Measurements from ENCODE around the gene PDE4B. TPM values are rescaled to one million over a fixed set of nuclear protein-coding genes. Genes with fewer than 3 reads are reported as not detected.

PDE4B gene
- total RNA-seq, 1 donor from 2014 or later, result 29.0 TPM

DNA sequence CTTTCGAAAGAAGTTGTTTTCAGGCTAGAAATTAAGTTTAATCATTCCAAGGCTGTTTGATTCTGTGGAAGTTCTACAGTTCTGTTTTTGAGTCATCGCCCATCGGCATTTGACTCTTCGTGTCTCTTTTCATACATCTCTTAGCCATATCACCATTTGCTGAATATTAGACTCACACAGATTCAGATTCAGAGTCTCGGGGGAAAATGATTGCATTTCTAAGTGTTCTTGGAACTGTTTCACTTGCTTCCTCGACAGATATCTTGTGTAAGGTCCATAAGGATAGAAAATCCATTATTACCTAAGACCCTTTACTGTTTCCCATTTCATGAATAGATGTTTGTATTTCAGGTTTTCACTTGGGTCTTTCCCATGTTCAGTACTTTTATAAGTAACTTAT lies 504.3 kb downstream of the PDE4B start:
- Histone ChIP-seq H3K4me1 (peaks cover 31% of the 10 kb centered on the region), H3K9me3 (no peaks in the 10 kb centered on the region), H3K27ac (no peak overlapping the region), H3K27me3 (no peaks in the 10 kb centered on the region), H3K36me3 (no peaks in the 10 kb centered on the region), H3K4me3 (no peak overlapping the region)
- TF ChIP-seq, protein P1, sequence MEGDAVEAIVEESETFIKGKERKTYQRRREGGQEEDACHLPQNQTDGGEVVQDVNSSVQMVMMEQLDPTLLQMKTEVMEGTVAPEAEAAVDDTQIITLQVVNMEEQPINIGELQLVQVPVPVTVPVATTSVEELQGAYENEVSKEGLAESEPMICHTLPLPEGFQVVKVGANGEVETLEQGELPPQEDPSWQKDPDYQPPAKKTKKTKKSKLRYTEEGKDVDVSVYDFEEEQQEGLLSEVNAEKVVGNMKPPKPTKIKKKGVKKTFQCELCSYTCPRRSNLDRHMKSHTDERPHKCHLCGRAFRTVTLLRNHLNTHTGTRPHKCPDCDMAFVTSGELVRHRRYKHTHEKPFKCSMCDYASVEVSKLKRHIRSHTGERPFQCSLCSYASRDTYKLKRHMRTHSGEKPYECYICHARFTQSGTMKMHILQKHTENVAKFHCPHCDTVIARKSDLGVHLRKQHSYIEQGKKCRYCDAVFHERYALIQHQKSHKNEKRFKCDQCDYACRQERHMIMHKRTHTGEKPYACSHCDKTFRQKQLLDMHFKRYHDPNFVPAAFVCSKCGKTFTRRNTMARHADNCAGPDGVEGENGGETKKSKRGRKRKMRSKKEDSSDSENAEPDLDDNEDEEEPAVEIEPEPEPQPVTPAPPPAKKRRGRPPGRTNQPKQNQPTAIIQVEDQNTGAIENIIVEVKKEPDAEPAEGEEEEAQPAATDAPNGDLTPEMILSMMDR (IDR thresholded peaks at IDR 0.05), result no peak
- TF ChIP-seq POLR2AphosphoS5 (IDR thresholded peaks at IDR 0.05; ENCODE audit: insufficient read depth in 1 of 2, low read depth in 1 of 2), result no peak
- TF ChIP-seq POLR2A (IDR thresholded peaks at IDR 0.05), result no peak
- intact Hi-C loops (cut with DNase I), result no loop called here
- DNase-seq (ENCODE audit: extremely low spot score in 2 of 2), result no peak

DNA sequence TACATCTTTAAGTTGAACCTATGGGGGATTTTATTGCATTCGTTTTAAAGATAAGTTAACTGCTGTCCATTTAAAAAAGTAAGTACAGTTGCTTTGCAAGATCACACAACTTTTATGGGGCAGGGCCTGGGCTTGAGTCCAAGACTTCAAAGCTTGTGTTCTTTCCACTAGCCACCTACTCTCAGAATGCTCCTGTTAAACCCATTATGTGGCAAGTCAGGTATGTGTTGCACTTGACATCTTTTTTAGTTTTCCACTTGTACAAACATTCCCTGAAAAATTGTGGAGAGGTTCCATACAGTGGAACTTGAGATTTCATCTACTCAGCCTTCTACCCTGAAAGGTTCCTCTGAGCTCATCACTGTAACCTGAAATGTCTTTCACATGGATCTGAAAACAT lies 505.8 kb downstream of the PDE4B start:
- Histone ChIP-seq H3K4me1 (peaks cover 37% of the 10 kb centered on the region), H3K27me3 (no peaks in the 10 kb centered on the region), H3K27ac (no peak overlapping the region), H3K36me3 (no peaks in the 10 kb centered on the region), H3K9me3 (no peaks in the 10 kb centered on the region), H3K4me3 (no peak overlapping the region)
- DNase-seq (ENCODE audit: extremely low spot score in 2 of 2), result no peak
- TF ChIP-seq, protein P1 (IDR thresholded peaks at IDR 0.05), result no peak
- no peak for TF ChIP-seq POLR2AphosphoS5 (IDR thresholded peaks at IDR 0.05; ENCODE audit: insufficient read depth in 1 of 2, low read depth in 1 of 2)
- no peak for TF ChIP-seq POLR2A (IDR thresholded peaks at IDR 0.05)
- intact Hi-C loops (cut with DNase I), result no loop called here

DNA sequence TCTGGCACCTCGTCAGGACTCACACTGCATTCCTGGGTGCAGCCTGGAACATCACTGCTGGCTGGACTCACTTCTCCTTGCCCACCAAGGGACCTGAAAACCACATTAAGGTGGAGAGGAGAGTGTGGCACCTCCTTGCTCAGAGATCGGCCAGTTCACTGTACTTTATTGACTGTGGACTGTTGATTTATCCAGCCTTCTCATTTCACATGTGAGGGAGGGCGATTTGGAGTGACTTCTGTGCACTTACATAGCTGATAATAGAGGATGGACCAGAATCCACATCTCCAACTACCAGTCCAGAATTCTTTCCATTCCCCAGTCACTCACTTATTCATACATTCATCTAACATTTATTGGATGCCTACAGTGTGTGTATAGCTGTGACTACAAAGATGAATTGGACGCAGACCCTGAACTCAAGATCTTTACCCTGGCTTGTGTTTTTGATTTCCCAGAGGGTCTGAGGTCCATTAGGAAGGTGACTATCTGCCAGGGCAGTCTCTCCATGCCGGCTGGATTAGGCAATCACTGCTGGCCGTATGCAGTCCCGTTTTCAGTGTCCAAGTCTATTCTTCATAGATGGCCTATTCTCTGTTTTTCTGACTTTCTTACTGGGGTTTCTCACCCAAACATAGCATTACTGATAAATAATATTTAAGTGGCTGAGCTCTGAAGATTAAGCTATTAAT lies 507.7 kb downstream of the PDE4B start:
- Histone ChIP-seq H3K27me3 (no peaks in the 10 kb centered on the region), H3K27ac (peak overlapping the region; percentile 56), H3K4me1 (peaks cover 21% of the 10 kb centered on the region), H3K36me3 (no peaks in the 10 kb centered on the region), H3K9me3 (no peaks in the 10 kb centered on the region), H3K4me3 (no peak overlapping the region)
- no peak for TF ChIP-seq POLR2A (IDR thresholded peaks at IDR 0.05)
- no peak for TF ChIP-seq POLR2AphosphoS5 (IDR thresholded peaks at IDR 0.05; ENCODE audit: insufficient read depth in 1 of 2, low read depth in 1 of 2)
- TF ChIP-seq, protein P1 (IDR thresholded peaks at IDR 0.05), result no peak
- intact Hi-C loops (cut with DNase I), result no loop called here
- DNase-seq (ENCODE audit: extremely low spot score in 2 of 2), result no peak

DNA sequence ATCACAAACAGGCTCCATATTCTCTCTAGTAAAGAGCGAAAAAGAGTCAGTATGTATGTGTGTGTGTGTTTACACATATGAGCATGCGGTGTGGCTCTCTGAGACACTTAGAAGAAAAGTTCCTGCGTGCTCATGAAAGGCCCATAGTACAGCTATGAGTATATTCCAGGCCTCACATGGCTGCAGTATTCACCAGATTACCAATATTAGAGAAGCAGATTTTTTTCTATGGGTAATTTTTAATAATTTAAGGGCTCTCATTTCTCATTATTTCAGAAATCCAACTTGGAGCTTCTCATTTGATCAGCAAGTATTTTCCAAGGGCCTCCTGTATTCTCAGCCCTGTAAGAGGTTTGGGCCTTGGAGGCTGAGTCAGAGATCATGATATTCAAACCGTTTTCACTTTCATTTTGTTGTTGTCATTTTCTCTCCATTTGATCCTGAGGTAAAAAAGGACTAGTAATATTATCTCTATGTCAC lies 508.3 kb downstream of the PDE4B start:
- intact Hi-C loops (cut with DNase I), result no loop called here
- Histone ChIP-seq H3K4me1 (peaks cover 20% of the 10 kb centered on the region), H3K27me3 (no peaks in the 10 kb centered on the region), H3K4me3 (no peak overlapping the region), H3K9me3 (no peaks in the 10 kb centered on the region), H3K36me3 (no peaks in the 10 kb centered on the region), H3K27ac (peak overlapping the region; percentile 56)
- DNase-seq (ENCODE audit: extremely low spot score in 2 of 2), result no peak
- no peak for TF ChIP-seq POLR2AphosphoS5 (IDR thresholded peaks at IDR 0.05; ENCODE audit: insufficient read depth in 1 of 2, low read depth in 1 of 2)
- TF ChIP-seq, protein P1 (IDR thresholded peaks at IDR 0.05), result no peak
- TF ChIP-seq POLR2A (IDR thresholded peaks at IDR 0.05), result no peak

DNA sequence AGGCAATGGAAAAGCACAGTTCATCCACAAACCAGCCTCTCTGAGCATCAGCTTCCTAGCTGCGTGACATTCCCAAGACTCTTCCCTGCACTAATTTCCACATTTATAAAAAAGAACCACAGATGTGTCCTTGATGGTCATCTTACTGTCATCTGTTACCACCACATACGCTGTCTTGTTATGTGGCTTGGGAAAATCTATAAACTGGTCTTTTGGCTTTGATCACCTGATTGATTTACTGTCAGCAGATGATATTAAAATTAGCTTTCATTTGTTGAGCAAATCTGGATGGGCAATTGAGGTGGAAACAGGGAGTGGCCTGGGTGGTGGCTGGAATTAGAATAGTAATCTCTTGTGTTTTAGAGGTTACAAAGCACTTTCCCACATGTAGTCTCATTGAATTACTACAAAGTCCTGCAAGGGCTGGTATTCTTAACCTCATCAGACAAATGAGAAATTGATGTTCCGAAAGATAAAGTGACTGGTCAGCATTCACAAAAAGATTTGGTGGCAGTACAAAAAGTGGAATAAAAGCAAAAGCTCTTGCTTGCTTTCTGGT lies 509.6 kb downstream of the PDE4B start:
- no peaks in the 10 kb centered on the region for H3K9me3 ChIP-seq
- no peak for DNase-seq (ENCODE audit: extremely low spot score in 2 of 2)
- H3K4me3 ChIP-seq, result no peak overlapping the region
- no peaks in the 10 kb centered on the region for H3K27me3 ChIP-seq
- intact Hi-C loops (cut with DNase I), result no loop called here
- peaks cover 20% of the 10 kb centered on the region for H3K4me1 ChIP-seq
- TF ChIP-seq, protein P1 (IDR thresholded peaks at IDR 0.05), result no peak
- H3K36me3 ChIP-seq, result no peaks in the 10 kb centered on the region
- no peak overlapping the region for H3K27ac ChIP-seq

All from vagina (tissue), 2 donors.